Dermis blood vessel endothelial cell (primary cell): Measurements from ENCODE around the gene LDLRAD3. TPM values are rescaled to one million over a fixed set of nuclear protein-coding genes. Genes with fewer than 3 reads are reported as not detected.
"Not testable (repeated sequence)": the region's sequence is repeated elsewhere in the genome, so short reads cannot be mapped to it uniquely, and the experiment has no call there.

Experiments
- DNase-seq: peaks from one replicate; pipeline ENCODE4 v3.0.0; 2010
- total RNA-seq: library from RNA; depleted of rRNA; stranded (reverse); fragments of >200 nt; gene quantifications from 2 replicates; pipeline ENCODE4 v1.2.3, GENCODE V29; 2014

Gene LDLRAD3
- total RNA-seq, 1 donor from 2014 or later, result 13.4 TPM

DNA sequence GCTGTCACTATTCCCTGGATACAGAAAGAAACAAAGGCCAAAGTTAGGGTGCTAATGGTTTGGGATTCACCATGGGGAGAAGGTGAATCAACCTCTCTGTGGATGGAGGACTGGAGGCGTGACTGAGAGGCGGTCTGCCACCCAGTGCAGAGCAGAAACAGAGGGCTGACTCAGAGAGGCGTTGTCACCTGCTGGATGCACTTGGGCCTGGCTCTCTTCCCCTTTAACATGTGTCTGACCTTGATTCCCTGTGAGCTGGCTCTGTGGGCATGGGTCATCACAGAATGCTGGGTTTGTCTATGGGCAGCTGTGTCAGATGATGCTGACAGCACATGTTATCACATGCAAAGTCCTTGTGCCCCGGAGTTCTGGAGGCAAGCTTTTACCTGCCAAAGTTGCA lies 75.9 kb downstream of the LDLRAD3 start:
- no peak for DNase-seq

DNA sequence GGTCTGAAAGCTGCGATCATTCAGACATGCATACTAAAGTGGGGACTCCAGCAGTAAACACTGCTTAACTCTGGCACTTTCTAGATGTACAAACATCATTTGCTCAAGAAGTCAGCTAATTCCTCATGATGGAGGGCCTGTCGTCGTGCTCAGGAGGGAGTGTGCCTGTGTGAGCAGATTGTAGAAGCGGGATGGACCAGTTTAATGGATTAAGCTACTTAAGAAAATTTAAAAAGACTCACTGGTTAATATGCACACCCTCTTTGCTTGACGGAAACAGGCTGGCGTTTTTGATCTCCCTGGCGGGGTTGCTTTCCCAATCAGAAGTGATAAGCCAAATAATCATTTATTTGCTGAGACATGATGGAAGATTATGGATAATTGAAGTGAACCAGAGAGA lies 79.0 kb downstream of the LDLRAD3 start:
- no peak for DNase-seq

DNA sequence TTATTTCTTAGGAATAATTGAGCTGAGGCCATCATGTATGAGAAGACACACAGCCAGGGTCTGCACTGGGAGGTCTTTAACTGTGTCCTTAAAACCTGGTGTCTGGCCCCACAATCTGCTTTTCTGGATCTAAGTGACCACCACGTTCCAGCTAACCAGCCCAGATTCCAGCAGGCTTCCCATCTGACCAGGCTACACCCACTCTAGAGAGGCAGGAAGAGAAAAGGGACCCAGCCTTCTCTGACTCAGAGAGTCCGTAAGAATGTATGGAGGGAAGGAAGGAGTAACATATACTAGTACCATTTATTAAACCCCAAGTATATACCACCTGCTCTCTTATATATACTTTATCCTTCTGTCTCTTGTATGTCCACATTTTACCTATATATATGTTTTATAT lies 80.1 kb downstream of the LDLRAD3 start:
- DNase-seq, result peak; percentile 54

DNA sequence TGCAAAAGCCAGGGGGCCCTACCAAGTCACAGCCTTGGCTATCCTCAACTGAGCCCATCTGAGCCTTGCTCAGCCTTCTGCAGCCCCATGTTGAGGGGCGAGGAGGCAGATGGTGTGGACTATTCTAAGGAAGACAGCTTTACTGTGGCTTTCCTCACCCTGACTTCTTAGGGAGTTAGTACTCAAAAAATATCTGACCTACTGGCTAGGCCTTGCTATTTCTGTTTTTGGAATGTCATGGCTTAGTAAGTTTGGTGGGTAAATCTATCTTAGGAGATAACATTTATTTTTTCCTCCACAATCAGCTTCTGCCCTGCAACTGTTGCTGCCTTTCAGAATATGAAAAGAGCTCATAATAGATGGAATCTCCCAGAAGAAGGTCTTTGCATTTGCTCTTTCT lies 80.9 kb downstream of the LDLRAD3 start:
- DNase-seq, result no peak

DNA sequence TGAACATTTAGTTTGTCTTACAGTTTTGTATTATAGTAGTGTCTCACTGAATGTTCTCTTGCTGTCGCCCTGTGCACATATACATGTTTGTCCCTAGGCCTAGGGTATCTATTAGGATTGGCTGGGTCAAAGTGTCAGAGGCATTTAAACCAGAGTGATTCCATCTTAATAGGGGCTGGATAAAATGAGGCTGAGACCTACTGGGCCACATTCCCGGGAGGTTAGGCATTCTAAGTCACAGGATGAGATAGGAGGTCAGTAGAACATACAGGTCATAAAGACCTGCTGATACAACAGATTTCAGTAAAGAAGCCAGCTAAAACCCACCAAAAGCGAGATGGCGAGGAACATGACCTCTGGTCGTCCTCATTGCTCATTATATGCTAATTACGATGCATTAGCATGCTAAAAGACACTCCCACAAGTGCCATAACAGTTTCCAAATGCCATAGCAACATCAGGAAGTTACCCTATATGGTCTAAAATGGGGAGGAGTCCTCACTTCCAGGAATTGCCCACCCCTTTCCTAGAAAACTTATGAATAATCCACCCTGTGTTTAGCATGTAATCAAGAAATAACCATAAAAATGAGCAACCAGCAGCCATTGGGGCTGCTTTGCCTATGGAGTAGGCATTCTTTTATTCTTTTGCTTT lies 82.6 kb downstream of the LDLRAD3 start:
- DNase-seq, result no peak

DNA sequence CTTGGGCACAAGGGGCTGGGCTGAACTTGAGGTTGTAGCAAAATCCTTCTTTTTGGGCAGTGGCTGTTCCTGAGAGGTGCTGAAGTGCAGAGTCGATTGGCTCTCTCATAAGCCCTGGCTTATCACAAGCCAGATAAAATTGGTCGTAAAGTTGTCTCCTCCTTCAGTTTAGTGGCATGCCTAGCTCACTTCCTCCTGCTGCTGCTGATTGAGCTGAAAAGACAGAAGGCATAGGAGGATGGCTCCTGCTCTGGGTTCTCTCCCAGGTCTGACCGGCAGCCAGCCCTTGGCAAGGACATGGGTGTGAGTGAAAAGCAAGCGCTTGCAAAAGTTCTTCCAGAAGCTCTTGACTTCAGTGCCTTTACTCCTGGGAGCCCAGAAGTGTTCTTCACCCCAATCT lies 83.9 kb downstream of the LDLRAD3 start:
- no peak for DNase-seq

DNA sequence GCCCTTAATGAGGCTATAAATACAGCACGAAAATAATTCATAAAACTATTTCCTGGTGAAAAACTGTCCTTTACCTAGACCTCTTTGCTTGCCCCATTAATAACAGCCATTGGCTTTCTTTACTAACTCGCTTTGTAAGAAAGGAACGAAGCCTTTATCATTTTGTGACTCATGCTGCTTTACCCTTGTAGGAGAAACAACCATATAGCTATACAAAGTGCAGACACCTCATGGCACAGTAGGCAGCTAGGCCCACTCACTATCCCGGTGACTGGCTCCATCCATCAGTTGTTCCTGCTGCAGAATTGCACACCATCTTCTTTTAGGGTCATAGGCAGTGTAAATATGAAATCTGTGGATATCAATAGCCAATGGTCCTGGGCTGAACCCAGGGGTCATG lies 85.8 kb downstream of the LDLRAD3 start:
- DNase-seq, result no peak

DNA sequence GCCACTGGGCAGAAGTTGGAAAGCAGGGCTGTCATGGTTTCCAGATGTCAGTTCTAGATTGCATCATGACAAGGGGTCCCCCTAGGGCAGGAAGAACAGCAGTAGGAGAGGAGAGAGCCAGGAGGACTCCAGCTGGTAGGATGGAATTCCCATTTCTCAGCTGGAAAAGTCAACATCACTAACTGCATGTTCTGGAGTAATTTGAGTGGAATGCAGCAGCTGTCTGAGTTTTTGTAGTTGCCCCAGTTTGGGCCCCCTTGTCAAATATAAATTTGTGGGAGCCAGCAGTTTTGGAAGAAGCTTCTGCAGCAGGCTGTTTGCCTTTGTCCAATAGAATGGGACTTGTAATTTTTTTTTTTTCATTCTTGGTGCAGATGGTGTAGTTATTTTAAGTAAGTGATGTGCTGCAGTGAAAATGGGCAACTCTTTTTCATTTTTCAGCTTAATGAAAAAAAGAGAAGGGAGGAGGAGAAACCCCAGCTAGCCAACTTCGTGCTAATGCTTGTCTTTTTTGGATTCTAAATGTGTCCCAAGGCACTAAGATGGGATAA lies 86.9 kb downstream of the LDLRAD3 start:
- DNase-seq, result no peak

DNA sequence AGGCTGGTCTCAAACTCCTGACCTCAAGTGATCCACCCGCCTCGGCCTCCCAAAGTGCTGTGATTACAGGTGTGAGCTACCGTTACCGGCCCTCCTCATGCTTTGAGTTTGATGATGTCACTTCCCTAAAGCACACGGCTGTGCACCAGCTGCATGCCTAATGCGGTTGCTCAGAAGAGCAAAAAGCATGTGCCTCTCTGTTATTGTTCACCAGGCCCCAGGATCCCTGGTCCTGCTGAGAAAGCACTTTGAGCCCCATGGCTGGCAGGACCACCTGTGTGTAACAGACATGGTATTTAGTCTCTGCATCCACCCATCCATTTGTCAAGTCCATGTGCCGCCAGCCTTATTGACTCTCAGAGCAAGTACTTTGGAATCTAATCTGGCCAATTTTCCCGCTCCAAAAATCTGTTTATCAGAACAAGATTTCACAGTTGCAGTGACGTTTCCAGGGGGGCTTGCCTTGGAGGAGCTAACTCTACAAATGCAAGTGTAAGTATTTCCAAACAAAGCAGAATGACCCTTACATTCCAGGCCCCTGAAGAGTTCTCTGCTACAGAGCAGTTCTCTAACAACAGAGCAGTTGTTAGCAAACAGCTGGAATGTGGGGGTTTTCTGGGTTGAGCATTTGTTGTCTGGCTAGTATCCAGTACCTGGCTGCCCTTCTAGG lies 89.4 kb downstream of the LDLRAD3 start:
- no peak for DNase-seq

DNA sequence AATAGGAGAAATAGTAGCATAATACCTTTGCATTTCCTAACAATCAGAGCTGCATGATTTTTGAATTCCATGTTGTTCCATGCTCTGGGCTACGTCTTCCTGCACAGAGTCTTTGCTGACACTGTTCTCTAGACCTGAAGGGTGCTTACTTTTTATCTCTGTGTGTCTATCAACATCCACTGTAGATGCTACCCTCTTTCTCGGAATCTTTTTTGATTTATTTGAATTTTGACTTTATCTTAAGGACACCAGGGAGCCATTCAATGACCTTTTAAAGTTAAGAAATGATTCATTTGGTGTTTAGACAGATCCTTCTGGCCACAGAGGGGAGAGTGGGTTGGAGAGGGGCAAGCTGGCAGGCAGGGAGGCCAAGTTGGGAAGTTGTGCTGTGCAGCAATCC lies 90.1 kb downstream of the LDLRAD3 start:
- DNase-seq, result no peak

DNA sequence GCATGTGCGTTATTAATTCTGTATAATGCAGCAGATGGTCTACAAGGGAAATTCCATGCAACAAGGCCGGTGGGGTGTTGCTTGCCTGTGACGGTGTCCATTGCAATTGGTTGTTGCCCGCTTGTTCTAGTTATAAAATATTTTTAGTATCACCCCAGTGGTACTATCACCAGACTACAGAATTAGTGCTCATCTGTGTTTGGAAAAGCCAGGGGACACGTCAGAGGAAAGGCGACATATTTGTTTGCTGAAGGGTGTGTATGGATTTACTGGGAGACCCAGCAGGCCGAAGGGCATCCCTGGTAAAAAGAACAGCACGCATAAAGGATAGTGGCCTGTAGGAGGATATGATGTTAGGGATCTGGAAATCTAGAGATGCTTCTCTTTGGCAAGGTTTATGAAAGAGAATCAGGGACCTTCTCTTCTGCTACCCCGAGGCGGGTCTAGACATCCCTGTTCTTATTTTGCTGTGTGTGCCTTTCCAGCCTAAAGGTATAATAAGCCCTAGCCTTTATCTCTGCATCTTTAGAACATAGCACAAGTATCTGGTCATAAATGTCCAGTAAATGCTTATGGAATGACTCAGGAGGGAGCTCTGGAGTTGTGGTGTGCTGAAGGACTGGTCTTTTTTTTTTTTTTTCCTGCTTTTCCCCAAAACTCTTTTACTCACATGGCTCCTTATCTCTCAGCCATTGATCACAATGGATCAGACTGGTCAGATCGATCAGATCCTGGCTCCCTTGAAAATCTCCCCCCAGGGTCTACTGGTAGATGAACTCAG lies 90.9 kb downstream of the LDLRAD3 start:
- DNase-seq, result peak; percentile 51

DNA sequence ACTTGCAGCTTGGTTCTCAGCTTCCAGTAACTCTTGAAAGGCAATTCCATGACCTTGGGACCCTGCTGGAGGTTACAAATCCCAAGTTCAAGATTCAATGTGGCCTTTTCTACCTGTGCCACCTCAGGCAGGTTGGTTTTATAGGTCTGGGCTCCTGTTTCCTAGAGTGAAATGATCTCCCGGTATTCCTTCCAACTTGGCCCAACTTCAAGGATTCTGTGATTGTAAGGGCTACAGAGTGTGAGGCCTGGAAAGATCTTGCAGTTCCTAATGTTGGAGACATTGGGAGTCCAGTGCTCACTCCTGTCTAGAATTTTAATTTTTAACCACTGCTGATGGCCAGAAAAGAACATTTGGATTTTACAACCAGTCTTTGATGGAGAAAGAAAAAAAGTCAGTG lies 91.6 kb downstream of the LDLRAD3 start:
- no peak for DNase-seq

DNA sequence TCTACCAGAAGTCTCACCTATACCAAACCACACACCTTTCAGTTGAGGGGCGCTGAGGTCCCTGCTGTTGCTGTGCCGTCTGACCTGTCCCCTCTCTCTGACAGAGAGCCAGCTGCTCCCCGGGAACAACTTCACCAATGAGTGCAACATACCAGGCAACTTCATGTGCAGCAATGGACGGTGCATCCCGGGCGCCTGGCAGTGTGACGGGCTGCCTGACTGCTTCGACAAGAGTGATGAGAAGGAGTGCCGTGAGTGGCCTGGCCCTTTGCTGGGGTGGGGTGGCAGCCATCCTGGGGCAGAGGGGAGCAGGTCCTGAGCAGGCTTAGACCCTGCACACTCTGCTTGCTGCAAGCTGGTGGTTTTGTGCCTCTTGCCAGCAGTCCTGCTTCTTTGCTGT lies 92.1 kb downstream of the LDLRAD3 start:
- no peak for DNase-seq

DNA sequence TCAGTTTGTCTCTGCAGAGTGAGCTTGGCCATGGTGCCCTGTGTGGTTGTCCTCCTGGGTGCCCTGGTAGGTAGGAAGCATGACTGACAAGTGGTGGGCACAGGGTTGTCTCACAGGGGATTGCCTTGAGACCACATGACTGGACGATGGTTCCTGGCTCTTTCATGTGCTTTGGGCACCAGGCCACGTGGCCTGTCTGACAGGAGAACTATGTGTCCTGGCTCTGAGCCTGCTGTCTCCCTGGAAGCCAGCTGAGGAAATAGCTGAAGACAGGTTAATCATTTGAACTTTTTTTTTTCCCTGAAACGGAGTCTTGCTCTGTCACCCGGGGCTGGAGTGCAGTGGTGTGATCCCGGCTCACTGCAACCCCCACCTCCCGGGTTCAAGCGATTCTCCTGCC lies 93.2 kb downstream of the LDLRAD3 start:
- peak; percentile 62 for DNase-seq

DNA sequence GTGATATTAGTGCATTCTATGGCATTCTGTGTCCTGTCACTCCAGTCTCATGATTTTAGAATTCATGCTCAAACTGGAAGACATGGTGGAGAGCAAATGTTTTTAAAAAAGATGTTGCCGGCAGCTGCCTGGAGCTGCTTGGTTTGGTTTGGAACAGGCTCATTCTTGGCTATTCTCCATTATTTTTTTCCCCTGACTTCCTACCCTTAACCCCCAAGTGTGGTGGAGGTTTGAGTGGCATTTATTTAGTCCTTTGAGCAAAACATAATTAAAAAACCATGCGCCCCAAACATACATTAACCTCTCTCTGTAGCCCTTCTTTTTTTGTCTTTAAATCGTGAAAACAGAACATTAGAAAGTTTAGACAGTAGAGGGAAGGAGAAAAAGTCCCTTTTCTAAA lies 94.7 kb downstream of the LDLRAD3 start:
- DNase-seq, result no peak

DNA sequence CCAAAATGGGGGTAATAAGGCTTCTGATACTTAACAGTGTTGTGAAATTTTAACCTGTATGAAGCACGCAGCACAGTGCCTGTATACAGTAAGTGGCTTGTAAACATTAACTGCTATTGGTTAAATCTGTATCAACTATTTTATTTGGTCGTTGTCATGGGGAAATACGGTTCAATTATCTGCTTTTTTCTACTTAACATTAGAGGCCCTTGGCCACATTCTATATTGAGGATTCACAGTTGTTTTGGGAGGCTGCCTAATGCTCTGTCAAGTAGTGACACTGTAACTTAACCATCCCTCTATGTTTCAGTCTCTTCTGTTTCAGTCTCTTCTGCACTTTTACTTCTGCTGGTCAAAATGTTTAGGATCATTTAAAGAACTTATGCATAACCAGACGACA lies 95.6 kb downstream of the LDLRAD3 start:
- no peak for DNase-seq

DNA sequence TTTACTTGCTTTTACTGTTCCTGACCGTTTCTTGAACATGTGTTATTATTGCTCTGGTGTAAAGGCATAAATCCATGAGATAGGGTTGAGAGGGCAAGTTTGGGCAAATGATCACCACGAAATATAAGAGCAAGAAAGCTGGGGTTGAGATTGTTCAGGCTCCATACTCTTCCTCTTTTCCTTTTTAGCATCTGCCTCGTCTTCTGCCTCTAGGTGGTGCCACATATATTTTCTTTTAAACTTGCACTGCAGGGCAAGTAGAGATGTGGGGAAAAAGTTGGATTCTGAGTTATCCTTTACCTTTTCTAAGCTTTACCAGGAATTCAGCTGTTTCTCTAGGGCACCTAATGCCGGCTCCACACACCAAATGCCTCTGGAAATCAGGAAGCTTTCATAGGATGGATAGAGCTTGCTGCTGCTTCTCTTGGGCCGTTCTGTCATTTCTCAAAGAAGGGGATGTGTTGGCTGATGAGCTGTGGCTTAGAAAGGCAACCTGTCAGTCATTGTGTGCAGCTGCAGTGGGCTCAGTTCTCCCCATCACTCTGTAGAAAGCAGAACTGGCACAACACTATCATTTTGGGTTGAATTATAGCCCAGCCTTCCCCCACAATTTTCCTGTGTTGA lies 98.2 kb downstream of the LDLRAD3 start:
- DNase-seq, result peak; percentile 47

DNA sequence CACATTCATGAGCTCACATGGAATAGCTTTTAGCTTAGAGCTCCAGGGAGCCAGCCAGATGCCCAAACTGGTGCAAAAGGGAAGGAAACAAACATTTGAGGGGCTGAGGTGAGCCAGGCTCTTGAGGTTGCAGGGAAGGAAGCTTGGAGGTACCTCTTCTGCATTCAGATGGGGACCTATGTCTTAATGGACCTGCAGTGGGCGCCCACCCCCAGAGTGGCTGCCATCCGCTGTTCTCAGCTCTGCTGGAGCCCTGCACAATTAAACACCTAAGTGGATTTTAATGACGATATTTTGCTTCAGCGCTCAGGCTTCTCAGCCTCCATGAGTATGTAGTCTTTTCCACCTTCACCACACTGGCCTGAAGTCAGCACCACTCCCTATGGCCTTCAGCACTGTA lies 100.8 kb downstream of the LDLRAD3 start:
- DNase-seq, result no peak

DNA sequence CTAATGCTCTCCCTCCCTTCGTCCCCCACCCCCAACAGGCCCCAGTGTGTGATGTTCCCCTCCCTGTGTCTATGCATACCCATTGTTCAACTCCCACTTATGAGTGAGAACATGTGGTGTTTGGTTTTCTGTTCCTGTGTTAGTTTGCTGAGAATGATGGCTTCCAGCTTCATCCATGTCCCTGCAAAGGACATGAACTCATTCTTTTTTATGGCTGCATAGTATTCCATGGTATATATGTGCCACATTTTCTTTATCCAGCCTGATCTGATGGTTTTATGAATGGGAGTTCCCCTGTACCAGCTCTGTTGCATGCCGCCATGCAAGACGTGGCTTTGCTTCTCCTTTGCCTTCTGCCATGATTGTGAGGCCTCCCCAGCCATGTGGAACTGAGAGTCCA lies 102.1 kb downstream of the LDLRAD3 start:
- not testable (repeated sequence) for DNase-seq

DNA sequence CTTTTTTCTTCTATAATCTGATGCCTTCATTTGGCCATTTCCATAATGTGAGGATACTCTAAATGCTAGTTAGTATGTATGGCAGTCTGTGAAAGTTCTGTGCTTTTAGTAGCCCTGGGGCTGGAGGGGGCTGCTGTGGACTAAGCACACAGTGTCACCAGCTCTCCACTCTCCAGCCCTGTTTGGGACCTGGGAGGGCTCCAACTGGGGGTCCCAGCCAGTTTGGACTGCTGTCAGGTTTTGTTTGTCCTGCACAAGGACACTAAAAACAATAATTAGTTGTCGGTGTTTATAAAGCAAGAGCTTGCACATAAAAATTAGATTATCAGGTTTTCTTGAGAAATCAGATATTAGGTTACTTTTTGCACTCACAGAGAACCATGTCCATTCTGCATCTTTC lies 103.1 kb downstream of the LDLRAD3 start:
- DNase-seq, result no peak

DNA sequence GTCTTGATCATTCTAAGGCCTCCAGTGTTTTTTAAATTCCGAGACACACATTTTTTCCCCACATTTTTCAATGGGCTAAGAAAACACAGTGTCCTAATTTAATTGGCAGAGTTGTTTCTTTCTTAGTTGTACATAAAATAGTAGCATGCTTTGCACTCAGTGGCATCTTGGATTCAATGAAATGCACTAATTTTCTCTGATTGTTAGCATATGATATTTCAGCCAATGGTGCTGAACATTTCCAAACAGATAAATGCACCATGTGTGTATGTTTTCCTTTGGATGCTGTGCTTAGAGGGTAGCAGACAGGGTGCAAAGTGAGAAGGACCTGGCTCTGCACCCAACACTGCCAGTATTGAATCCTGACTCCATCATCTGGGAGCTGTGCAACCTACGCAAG lies 103.5 kb downstream of the LDLRAD3 start:
- no peak for DNase-seq

DNA sequence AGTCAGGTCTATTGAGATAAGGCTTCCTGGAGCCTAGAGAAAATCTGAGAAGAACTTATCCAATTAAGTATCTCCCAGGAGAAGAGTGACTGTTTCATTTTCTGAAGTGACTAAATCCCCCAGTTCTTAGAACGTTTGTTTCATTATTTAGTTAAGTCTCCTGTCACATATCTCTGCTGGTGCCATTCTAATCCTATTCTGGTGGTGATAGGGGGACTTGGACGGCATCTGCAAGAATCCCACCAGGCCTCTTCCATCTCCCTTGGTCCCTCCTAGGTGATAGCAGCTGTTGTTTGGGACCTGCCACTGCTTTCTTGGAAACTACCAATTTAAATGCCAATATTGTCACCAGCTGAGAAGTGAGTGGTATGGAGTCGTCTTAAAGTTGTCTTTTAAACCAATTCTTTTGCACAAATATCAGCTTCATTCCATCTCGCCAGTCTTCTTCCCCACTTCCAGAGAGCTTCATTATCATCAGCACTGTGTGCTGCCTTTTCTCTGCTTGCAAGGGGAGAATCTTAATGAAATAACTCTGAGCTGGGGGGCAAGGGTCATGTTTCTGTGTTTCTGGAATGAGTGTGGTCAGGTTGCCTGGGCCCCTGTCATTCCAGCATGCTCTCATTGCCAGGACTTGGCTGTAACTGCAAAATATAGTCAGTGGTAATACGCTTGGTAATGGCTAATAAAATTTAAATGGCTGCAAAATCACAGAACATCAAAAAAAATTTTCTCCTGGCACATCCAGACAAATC lies 104.8 kb downstream of the LDLRAD3 start:
- no peak for DNase-seq
